Panc1 (cell line): ENCODE results near the gene GGTLC1. TPM values are rescaled to one million over a fixed set of nuclear protein-coding genes. Genes with fewer than 3 reads are reported as not detected.

ENCODE experiments used
- ATAC-seq: fragments of 200-7000 bp; cut with Tn5 transposase; 2 replicates; pipeline ENCODE4 v1.9.1; 2020; ENCODE audit warnings: mild to moderate bottlenecking, moderate library complexity
- BruUV-seq: library from RNA; stranded (reverse); fragments of 400-500 nt; replicated peaks from 2 replicates; lab custom pipeline; 2021; lab: Mats Ljungman, UMichigan
- CTCF ChIA-PET: fragments of 300-600 bp; sonication (Branson Sonifier 250); formaldehyde crosslinking; loops from one replicate; lab custom pipeline; 2022; ENCODE audit warnings: antibody characterized with exemption; lab: Charles Lee
- POLR2A ChIA-PET: fragments of 300-600 bp; sonication (Branson Sonifier 250); formaldehyde crosslinking; loops from one replicate; lab custom pipeline; 2022; ENCODE audit warnings: antibody characterized with exemption; lab: Charles Lee
- DNase-seq: peaks from one replicate; pipeline ENCODE4 v3.0.0-alpha.2; 2010; ENCODE audit warnings: low read depth, low spot score
- H3K27ac ChIP-seq: 2 replicates; pipeline ENCODE4 v1.5.1; 2011; ENCODE audit warnings: mild to moderate bottlenecking, low read length, inconsistent platforms
- H3K27me3 ChIP-seq: fragments of 200-500 bp; sonication (Bioruptor generic); 2 replicates; pipeline ENCODE4 v1.6.0; 2014; ENCODE audit warnings: low read length, inconsistent platforms; ENCODE audit not compliant: control insufficient read depth, insufficient read depth
- H3K36me3 ChIP-seq: fragments of 200-500 bp; sonication (Bioruptor generic); 2 replicates; pipeline ENCODE4 v1.5.1; 2014; ENCODE audit warnings: inconsistent platforms, mild to moderate bottlenecking, low read length, moderate library complexity; ENCODE audit not compliant: control insufficient read depth, insufficient read depth
- H3K4me1 ChIP-seq: 2 replicates; pipeline ENCODE4 v1.5.1; 2011; ENCODE audit warnings: inconsistent platforms, mild to moderate bottlenecking, low read length, moderate library complexity; ENCODE audit not compliant: control insufficient read depth, insufficient read depth
- H3K4me3 ChIP-seq, 2 experiments: 2 replicates each; pipeline ENCODE4 v1.5.1; 2011 to 2012; ENCODE audit warnings: low read depth in 2 of 2, low read length in 2 of 2, mild to moderate bottlenecking in 2 of 2, inconsistent platforms in 1 of 2, moderate library complexity in 1 of 2
- H3K9me3 ChIP-seq: fragments of 200-500 bp; sonication (Bioruptor generic); 2 replicates; pipeline ENCODE4 v1.5.1; 2014; ENCODE audit warnings: low read depth, mild to moderate bottlenecking, inconsistent platforms, low read length, moderate library complexity; ENCODE audit not compliant: control insufficient read depth, insufficient read depth
- CTCF ChIP-seq: fragments of 450-650 bp; IDR thresholded peaks from 2 replicates; pipeline ENCODE4 v1.5.1; 2017; ENCODE audit warnings: mild to moderate bottlenecking
- POLR2AphosphoS5 ChIP-seq: IDR thresholded peaks from 2 replicates; pipeline ENCODE4 v1.6.1; 2012; ENCODE audit warnings: mild to moderate bottlenecking, low read depth, low read length, moderate library complexity
- REST ChIP-seq, 2 experiments: IDR thresholded peaks; 2 replicates each; pipeline ENCODE4 v1.6.1; 2011 to 2012; ENCODE audit warnings: low read depth in 2 of 2, control low read depth in 1 of 2, low read length in 1 of 2, mild to moderate bottlenecking in 1 of 2, moderate library complexity in 1 of 2; ENCODE audit not compliant: insufficient read depth in 1 of 2
- SIN3A ChIP-seq: IDR thresholded peaks from 2 replicates; pipeline ENCODE4 v1.6.1; 2012; ENCODE audit warnings: low read depth, mild to moderate bottlenecking, low read length, moderate library complexity, borderline replicate concordance; ENCODE audit not compliant: insufficient read depth
- TCF7L2 ChIP-seq: IDR thresholded peaks from 2 replicates; pipeline ENCODE4 v1.6.1; 2011; ENCODE audit warnings: mild to moderate bottlenecking, low read depth, low read length, inconsistent platforms
- in situ Hi-C: cut with HindIII; loops from 2 replicates; pipeline ENCODE4 v1.10.0; 2016; ENCODE audit warnings: low sequenced_read_pairs, low pct_unique_long_range_greater_than_20kb
- intact Hi-C: fragments of 100-400 bp; cut with micrococcal nuclease; formaldehyde crosslinking; loops from one replicate; pipeline ENCODE4 v1.10.0; 2022; ENCODE audit not compliant: unreplicated experiment
- total RNA-seq: library from RNA; stranded (reverse); gene quantifications from one replicate; pipeline ENCODE4 v1.2.1, GENCODE V29; 2021; ENCODE audit not compliant: unreplicated experiment

GGTLC1 gene
- total RNA-seq, 1 experiment from 2014 or later = 0.18 TPM

GRCh38 chr20:24004471-24004870, 15.9 kb upstream of the GGTLC1 start:
- DNase-seq = no peak
- in situ Hi-C loops (no loop called here), intact Hi-C loops (no loop called here)
- no peak for TF ChIP-seq REST (IDR thresholded peaks at IDR 0.05; ENCODE audit: insufficient read depth in 1 of 2, low read depth in 2 of 2, low read length in 1 of 2)
- TF ChIP-seq TCF7L2 = no peak
- TF ChIP-seq SIN3A = no peak
- TF ChIP-seq POLR2AphosphoS5 = no peak
- no peak for TF ChIP-seq CTCF
- no peaks in the 10 kb centered on the region for H3K9me3 ChIP-seq
- no peak overlapping the region for H3K27ac ChIP-seq
- POLR2A ChIA-PET = no interaction called here
- BruUV-seq = no TSS peak
- peaks cover 15% of the 10 kb centered on the region for H3K27me3 ChIP-seq
- no peaks in the 10 kb centered on the region for H3K4me1 ChIP-seq
- H3K4me3 ChIP-seq = no peak overlapping the region
- CTCF ChIA-PET = no interaction called here
- no peaks in the 10 kb centered on the region for H3K36me3 ChIP-seq
- no peak for ATAC-seq

- no peaks in the 10 kb centered on the region for H3K9me3 ChIP-seq
- TF ChIP-seq SIN3A = no peak
- no peak for TF ChIP-seq REST (IDR thresholded peaks at IDR 0.05; ENCODE audit: insufficient read depth in 1 of 2, low read depth in 2 of 2, low read length in 1 of 2)
- TF ChIP-seq TCF7L2 = no peak
- intact Hi-C loops (no loop called here), in situ Hi-C loops (no loop called here)
- no peak overlapping the region for H3K4me3 ChIP-seq
- no peaks in the 10 kb centered on the region for H3K4me1 ChIP-seq
- ChIA-PET CTCF (no interaction called here), POLR2A (no interaction called here)
- ATAC-seq (no peak), DNase-seq (no peak)
- no TSS peak for BruUV-seq
- peaks cover 15% of the 10 kb centered on the region for H3K27me3 ChIP-seq
- H3K27ac ChIP-seq = no peak overlapping the region
- H3K36me3 ChIP-seq = no peaks in the 10 kb centered on the region
Measured at GRCh38 chr20:24002896-24003295, 14.3 kb upstream of the GGTLC1 start.
